GM06990 (cell line): ENCODE results near the gene SSBP3.

ENCODE experiments used
- DNase-seq: peaks from one replicate; pipeline ENCODE4 v3.0.0-alpha.2; 2011; ENCODE audit not compliant: insufficient read length; ENCODE audit errors: extremely low read depth
- H3K27me3 ChIP-seq: replicated peaks from 2 replicates; pipeline ENCODE4 v1.6.0; 2011; ENCODE audit warnings: low read length; ENCODE audit not compliant: control insufficient read depth, insufficient read depth
- H3K36me3 ChIP-seq: 2 replicates; pipeline ENCODE4 v1.5.1; 2011; ENCODE audit warnings: low read length; ENCODE audit not compliant: control insufficient read depth, insufficient read depth
- H3K4me3 ChIP-seq: replicated peaks from 2 replicates; pipeline ENCODE4 v1.5.1; 2011; ENCODE audit warnings: low read depth, mild to moderate bottlenecking, control low read depth, low read length
- TF ChIP-seq, protein P1 (sequence below): IDR thresholded peaks from 2 replicates; pipeline ENCODE4 v1.5.1; 2011; ENCODE audit warnings: low read length, control low read depth, mild to moderate bottlenecking, inconsistent platforms; ENCODE audit not compliant: insufficient read depth, poor library complexity, severe bottlenecking

The SSBP3 gene

DNA sequence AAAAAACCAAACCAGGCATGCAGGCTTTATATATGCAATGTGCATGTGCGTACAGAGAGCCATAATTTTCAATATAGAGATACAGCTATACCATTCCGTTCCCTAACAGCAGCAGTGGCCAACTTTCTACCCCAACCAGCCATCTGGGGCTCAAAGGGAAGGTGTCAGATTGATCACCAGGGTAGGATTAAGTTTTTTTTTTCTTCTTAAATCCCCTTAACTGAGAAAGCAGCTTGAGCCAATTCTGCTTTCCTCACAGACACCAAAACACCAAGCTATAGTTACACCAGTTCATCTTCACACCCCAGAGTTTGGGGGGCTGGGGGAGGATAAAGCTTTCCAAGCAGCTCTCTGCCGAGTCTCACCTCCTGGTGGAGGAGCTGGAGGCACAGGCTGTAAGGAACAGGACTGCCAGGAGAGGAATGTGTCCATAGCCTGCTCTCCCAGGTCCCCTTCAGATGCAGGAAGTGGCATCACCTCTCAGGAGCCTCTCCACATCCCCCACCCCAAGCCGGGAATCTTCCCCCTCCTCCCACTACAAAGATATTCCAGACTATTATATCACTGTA lies 87.9 kb downstream of the SSBP3 start:
- Histone ChIP-seq H3K27me3 (no peaks in the 10 kb centered on the region), H3K36me3 (no peaks in the 10 kb centered on the region), H3K4me3 (no peak overlapping the region)
- TF ChIP-seq, protein P1, sequence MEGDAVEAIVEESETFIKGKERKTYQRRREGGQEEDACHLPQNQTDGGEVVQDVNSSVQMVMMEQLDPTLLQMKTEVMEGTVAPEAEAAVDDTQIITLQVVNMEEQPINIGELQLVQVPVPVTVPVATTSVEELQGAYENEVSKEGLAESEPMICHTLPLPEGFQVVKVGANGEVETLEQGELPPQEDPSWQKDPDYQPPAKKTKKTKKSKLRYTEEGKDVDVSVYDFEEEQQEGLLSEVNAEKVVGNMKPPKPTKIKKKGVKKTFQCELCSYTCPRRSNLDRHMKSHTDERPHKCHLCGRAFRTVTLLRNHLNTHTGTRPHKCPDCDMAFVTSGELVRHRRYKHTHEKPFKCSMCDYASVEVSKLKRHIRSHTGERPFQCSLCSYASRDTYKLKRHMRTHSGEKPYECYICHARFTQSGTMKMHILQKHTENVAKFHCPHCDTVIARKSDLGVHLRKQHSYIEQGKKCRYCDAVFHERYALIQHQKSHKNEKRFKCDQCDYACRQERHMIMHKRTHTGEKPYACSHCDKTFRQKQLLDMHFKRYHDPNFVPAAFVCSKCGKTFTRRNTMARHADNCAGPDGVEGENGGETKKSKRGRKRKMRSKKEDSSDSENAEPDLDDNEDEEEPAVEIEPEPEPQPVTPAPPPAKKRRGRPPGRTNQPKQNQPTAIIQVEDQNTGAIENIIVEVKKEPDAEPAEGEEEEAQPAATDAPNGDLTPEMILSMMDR: no peak
- no peak for DNase-seq

DNA sequence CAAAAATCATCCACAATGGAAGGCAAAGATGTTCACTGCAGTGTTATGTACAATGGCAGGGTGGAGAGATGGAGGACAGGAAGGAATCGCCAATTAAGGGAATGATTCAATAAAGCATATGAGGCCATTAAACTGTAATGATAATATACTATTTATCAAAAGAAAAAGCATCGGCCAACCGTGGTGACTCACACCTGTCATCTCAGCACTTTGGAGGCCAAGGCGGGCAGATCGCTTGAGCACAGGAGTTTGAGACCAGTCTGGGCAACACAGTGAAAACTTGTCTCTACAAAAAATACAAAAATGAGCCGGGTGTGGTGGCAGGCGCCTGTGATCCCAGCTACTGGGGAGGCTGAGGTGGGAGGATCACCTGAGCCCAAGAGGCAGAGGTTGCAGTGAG lies 89.1 kb downstream of the SSBP3 start:
- H3K36me3 ChIP-seq: no peaks in the 10 kb centered on the region; the same call in 1 of the 2 replicates
- TF ChIP-seq, protein P1: no peak

DNA sequence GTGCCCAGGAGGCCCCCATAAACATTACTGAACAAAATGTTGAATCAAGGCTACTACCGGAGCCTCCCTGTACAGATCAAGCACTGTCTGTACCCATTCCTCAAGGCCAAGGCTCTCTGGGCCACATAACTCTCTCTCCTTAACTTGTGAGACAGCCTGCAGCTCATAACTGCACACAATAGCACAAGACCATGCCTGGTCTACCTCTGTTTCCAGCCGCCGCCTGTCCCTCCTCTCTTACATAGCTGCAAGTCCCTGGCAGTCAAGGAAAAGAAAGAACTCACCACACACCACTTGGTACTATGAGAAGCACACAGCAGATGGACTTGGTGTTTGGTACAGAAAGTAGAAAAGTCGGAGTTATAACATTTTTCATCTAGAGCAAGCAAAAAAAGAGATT lies 91.1 kb downstream of the SSBP3 start:
- TF ChIP-seq, protein P1: no peak
- Histone ChIP-seq H3K36me3 (no peaks in the 10 kb centered on the region; the same call in 1 of the 2 replicates), H3K27me3 (no peaks in the 10 kb centered on the region), H3K4me3 (no peak overlapping the region)
- DNase-seq: no peak

More for the DNA sequence above, 89.1 kb downstream of the SSBP3 start:
- Histone ChIP-seq H3K4me3 (no peak overlapping the region), H3K27me3 (no peaks in the 10 kb centered on the region)
- no peak for DNase-seq

DNA sequence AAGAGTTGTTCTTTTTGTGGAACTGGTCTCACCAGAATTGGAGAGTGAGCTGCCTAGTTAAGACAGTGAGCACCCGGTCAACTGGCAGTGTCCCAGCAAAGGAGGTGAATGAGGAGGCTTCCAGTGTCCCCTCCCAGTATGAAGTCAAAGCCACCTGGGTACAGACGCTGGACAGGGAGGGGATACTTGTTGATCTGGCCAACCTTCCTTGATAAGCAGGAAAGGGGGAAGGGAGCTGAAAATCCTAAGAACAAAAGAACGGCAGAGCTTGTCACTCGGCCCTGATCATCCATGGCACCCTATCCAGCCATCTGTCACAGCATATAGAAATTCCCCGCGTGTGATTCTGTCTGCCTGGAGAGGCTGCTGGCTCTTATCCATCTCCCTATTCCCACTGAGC lies 91.5 kb downstream of the SSBP3 start:
- H3K36me3 ChIP-seq: no peaks in the 10 kb centered on the region; the same call in 1 of the 2 replicates
- DNase-seq: no peak
- TF ChIP-seq, protein P1: no peak
- H3K27me3 ChIP-seq: no peaks in the 10 kb centered on the region
- H3K4me3 ChIP-seq: no peak overlapping the region

DNA sequence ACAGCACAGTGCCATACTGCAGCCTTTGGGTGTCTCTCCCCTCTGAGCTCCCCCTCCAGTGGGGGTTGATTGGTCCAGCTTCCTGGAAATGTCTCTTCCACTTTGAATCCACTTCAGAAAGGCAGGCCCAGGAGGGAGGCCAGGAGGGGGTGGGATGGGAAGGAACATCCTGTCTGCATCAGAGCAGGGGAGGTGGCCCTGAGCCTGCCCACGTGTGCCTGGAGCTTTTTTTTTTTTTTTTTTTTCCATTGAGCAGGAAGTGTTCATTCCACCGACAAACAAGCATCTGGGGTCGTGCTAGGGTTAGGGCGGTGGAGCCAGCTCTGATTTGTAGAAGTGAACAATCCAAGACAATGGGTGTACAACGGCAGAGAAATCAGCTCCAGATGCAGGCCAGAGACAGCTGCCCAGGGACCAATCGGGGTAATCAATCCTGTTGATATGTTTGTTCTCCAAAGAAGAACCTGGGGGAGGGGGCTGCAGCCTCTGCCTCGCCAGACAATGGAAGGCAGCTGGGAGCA lies 93.3 kb downstream of the SSBP3 start:
- no peak for DNase-seq
- TF ChIP-seq, protein P1: no peak
- Histone ChIP-seq H3K36me3 (no peaks in the 10 kb centered on the region; the same call in 1 of the 2 replicates), H3K27me3 (no peaks in the 10 kb centered on the region), H3K4me3 (no peak overlapping the region)
